ENCODE data around the gene TRIM8.

DNA sequence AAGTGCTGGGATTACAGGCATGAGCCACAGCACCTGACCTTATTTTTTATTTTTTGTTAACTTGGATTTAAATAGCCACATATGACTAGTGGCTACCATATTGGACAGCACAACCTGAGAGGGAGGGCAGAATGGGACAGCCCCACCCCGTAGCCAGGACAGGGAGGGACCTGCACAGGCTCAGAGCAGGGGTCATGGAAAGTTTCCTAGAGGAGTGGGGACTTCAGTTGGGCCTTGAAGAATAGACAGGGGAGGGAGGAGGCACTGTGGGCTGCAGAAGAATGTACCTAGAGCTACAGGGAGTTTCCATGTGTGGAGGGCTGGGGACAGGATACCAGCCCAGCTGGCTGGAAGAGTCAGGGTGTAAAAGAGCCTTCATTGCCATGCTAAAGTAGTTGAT, 8.8 kb downstream of the TRIM8 start:
- TF ChIP-seq, protein P1, sequence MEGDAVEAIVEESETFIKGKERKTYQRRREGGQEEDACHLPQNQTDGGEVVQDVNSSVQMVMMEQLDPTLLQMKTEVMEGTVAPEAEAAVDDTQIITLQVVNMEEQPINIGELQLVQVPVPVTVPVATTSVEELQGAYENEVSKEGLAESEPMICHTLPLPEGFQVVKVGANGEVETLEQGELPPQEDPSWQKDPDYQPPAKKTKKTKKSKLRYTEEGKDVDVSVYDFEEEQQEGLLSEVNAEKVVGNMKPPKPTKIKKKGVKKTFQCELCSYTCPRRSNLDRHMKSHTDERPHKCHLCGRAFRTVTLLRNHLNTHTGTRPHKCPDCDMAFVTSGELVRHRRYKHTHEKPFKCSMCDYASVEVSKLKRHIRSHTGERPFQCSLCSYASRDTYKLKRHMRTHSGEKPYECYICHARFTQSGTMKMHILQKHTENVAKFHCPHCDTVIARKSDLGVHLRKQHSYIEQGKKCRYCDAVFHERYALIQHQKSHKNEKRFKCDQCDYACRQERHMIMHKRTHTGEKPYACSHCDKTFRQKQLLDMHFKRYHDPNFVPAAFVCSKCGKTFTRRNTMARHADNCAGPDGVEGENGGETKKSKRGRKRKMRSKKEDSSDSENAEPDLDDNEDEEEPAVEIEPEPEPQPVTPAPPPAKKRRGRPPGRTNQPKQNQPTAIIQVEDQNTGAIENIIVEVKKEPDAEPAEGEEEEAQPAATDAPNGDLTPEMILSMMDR (conservative IDR thresholded peaks at IDR 0.05): no peak
- no peak for TF ChIP-seq EZH2 (IDR thresholded peaks at IDR 0.05; ENCODE audit: low read depth)
